SK-N-SH treated with all-trans-retinoic acid at 6 μM for 48 hours (cell line): ENCODE data around the gene HLA-G.
A peak's percentile ranks its signal among the peaks of the same experiment; 100 is the strongest.

Source experiments
- ATAC-seq: fragments of 200-7000 bp; cut with Tn5 transposase; 3 replicates; pipeline ENCODE4 v1.9.1; 2020; ENCODE audit warnings: mild to moderate bottlenecking, moderate library complexity
- ARNTL ChIP-seq: fragments of 450-650 bp; formaldehyde crosslinking; IDR thresholded peaks from 2 replicates; pipeline ENCODE4 v1.5.0; 2020; ENCODE audit warnings: low read depth, mild to moderate bottlenecking, moderate library complexity, borderline replicate concordance
- BACH2 ChIP-seq: fragments of 250-450 bp; sonication (Bioruptor Pico); IDR thresholded peaks from 2 replicates; pipeline ENCODE4 v1.9.0; 2021; ENCODE audit warnings: mild to moderate bottlenecking, borderline replicate concordance
- CREB5 ChIP-seq: fragments of 250-450 bp; sonication (Bioruptor Pico); IDR thresholded peaks from 2 replicates; pipeline ENCODE4 v1.5.1; 2020; ENCODE audit warnings: low read depth, mild to moderate bottlenecking, moderate library complexity
- ISL1 ChIP-seq: fragments of 250-450 bp; sonication (Bioruptor Pico); IDR thresholded peaks from 2 replicates; pipeline ENCODE4 v2.1.2; 2022; ENCODE audit warnings: mild to moderate bottlenecking, moderate library complexity
- OSR1 ChIP-seq: fragments of 250-450 bp; sonication (Bioruptor Pico); IDR thresholded peaks from 2 replicates; pipeline ENCODE4 v1.8.0; 2022; ENCODE audit warnings: moderate library complexity, mild to moderate bottlenecking, inconsistent platforms
- PATZ1 ChIP-seq: fragments of 250-450 bp; sonication (Bioruptor Pico); IDR thresholded peaks from 2 replicates; pipeline ENCODE4 v1.8.0; 2020; ENCODE audit warnings: mild to moderate bottlenecking, moderate library complexity, borderline replicate concordance
- RARB ChIP-seq: fragments of 250-450 bp; sonication (Bioruptor Pico); IDR thresholded peaks from 2 replicates; pipeline ENCODE4 v1.8.0; 2021; ENCODE audit warnings: mild to moderate bottlenecking, moderate library complexity
- SNAI2 ChIP-seq: fragments of 250-450 bp; sonication (Bioruptor Pico); IDR thresholded peaks from 2 replicates; pipeline ENCODE4 v1.5.0; 2020; ENCODE audit warnings: mild to moderate bottlenecking, moderate library complexity
- TCF4 ChIP-seq: fragments of 250-450 bp; sonication (Bioruptor Pico); IDR thresholded peaks from 2 replicates; pipeline ENCODE4 v1.8.0; 2021; ENCODE audit warnings: mild to moderate bottlenecking, moderate library complexity, borderline replicate concordance
- TOX ChIP-seq: fragments of 250-450 bp; sonication (Bioruptor Pico); IDR thresholded peaks from 2 replicates; pipeline ENCODE4 v1.8.0; 2021; ENCODE audit warnings: mild to moderate bottlenecking, moderate library complexity, borderline replicate concordance
- TSHZ2 ChIP-seq: fragments of 250-450 bp; sonication (Bioruptor Pico); IDR thresholded peaks from 2 replicates; pipeline ENCODE4 v1.5.0; 2020; ENCODE audit warnings: mild to moderate bottlenecking, moderate library complexity
- ZC3H10 ChIP-seq: fragments of 250-450 bp; sonication (Bioruptor Pico); IDR thresholded peaks from 2 replicates; pipeline ENCODE4 v1.5.1; 2021; ENCODE audit warnings: mild to moderate bottlenecking, moderate library complexity
- ZFP3 ChIP-seq: fragments of 250-450 bp; sonication (Bioruptor Pico); IDR thresholded peaks from 2 replicates; pipeline ENCODE4 v1.5.0; 2020; ENCODE audit warnings: mild to moderate bottlenecking, moderate library complexity
- ZFP30 ChIP-seq: fragments of 450-650 bp; formaldehyde crosslinking; IDR thresholded peaks from 2 replicates; pipeline ENCODE4 v1.5.0; 2022; ENCODE audit warnings: mild to moderate bottlenecking, moderate library complexity
- ZNF565 ChIP-seq: fragments of 450-650 bp; formaldehyde crosslinking; conservative IDR thresholded peaks from 2 replicates; pipeline ENCODE4 v1.5.0; 2020; ENCODE audit warnings: low read depth, mild to moderate bottlenecking, moderate library complexity
- ZNF8 ChIP-seq: fragments of 450-650 bp; formaldehyde crosslinking; IDR thresholded peaks from 2 replicates; pipeline ENCODE4 v1.5.0; 2020; ENCODE audit warnings: mild to moderate bottlenecking, moderate library complexity
- TF ChIP-seq, protein P1 (sequence below): fragments of 250-450 bp; sonication (Bioruptor Pico); IDR thresholded peaks from 2 replicates; pipeline ENCODE4 v1.5.1; 2021; ENCODE audit warnings: mild to moderate bottlenecking, moderate library complexity
- TF ChIP-seq, protein P2 (sequence below): fragments of 250-450 bp; sonication (Bioruptor Pico); IDR thresholded peaks from 2 replicates; pipeline ENCODE4 v1.8.0; 2021; ENCODE audit warnings: low read depth, mild to moderate bottlenecking, moderate library complexity, borderline replicate concordance

The HLA-G gene

DNA sequence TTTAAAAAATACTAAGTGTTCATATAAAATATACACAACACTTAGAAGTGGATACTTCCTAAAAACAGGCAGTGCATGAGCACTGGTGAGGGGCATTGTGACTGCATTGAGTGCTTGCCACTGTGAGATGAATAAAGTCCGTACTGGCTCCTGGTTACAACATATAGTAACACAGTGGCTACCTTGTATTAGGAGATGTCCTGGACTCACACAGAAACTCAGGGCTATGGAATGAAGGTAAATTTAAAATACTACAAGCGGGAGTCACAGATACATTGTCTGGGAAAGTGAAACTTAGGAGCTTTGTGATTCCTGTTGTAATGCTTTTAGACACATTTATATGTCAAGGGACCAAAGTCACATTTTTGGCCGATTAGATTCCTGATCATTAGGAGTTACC is 36.5 kb upstream of the HLA-G start:
- TF ChIP-seq PATZ1 (CRISPR knock-in tag) (no peak), ZFP30 (no peak), RARB (CRISPR knock-in tag) (no peak), OSR1 (CRISPR knock-in tag) (no peak)
- TF ChIP-seq, protein P1, sequence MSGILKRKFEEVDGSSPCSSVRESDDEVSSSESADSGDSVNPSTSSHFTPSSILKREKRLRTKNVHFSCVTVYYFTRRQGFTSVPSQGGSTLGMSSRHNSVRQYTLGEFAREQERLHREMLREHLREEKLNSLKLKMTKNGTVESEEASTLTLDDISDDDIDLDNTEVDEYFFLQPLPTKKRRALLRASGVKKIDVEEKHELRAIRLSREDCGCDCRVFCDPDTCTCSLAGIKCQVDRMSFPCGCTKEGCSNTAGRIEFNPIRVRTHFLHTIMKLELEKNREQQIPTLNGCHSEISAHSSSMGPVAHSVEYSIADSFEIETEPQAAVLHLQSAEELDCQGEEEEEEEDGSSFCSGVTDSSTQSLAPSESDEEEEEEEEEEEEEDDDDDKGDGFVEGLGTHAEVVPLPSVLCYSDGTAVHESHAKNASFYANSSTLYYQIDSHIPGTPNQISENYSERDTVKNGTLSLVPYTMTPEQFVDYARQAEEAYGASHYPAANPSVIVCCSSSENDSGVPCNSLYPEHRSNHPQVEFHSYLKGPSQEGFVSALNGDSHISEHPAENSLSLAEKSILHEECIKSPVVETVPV (CRISPR knock-in tag): no peak
- ATAC-seq: no peak

GRCh38 chr6:29791786-29792122 is 35.9 kb upstream of the HLA-G start:
- TF ChIP-seq ARNTL (no peak), ZNF565 (CRISPR knock-in tag) (no peak), TSHZ2 (CRISPR knock-in tag) (no peak), ISL1 (no peak), ZC3H10 (CRISPR knock-in tag) (no peak)
- TF ChIP-seq, protein P2, sequence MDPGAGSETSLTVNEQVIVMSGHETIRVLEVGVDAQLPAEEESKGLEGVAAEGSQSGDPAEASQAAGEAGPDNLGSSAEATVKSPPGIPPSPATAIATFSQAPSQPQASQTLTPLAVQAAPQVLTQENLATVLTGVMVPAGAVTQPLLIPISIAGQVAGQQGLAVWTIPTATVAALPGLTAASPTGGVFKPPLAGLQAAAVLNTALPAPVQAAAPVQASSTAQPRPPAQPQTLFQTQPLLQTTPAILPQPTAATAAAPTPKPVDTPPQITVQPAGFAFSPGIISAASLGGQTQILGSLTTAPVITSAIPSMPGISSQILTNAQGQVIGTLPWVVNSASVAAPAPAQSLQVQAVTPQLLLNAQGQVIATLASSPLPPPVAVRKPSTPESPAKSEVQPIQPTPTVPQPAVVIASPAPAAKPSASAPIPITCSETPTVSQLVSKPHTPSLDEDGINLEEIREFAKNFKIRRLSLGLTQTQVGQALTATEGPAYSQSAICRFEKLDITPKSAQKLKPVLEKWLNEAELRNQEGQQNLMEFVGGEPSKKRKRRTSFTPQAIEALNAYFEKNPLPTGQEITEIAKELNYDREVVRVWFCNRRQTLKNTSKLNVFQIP (CRISPR knock-in tag): no peak
- no peak; the same call in 2 of the 3 replicates for ATAC-seq

DNA sequence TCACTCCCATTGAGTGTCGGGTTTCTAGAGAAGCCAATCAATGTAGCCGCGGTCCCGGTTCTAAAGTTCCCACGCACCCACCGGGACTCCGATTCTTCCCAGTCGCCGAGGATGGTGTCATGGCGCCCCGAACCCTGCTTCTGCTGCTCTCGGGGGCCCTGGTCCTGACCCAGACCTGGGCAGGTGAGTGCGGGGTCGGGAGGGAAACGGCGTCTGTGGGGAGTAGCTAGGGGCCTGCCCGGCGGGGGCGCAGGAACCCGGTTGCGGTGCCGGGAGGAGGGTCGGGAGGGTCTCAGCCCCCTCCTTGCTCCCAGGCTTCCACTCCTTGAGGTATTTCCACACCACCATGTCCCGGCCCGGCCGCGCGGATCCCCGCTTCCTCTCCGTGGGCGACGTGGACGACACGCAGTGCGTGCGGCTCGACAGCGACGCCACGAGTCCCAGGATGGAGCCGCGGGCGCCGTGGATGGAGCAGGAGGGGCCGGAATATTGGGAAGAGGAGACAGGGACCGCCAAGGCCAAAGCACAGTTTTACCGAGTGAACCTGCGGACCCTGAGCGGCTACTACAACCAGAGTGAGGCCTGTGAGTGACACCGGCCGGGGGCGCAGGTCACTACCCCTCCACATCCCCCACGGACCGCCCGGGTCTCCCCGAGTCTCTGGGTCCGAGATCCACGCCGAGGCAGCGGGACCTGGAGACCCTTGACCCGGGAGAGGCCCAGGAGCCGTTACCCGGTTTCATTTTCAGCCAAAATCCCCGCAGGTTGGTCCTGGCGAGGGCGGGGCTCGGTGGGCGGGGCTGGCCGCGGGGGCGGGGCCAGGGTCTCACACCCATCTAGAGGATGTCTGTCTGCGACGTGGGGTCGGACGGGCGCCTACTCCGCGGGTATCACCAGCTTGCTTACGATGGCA is 35.2 kb upstream of the HLA-G start:
- TF ChIP-seq SNAI2 (no peak), BACH2 (CRISPR knock-in tag) (no peak), ZFP3 (CRISPR knock-in tag) (no peak), OSR1 (CRISPR knock-in tag) (no peak), CREB5 (CRISPR knock-in tag) (no peak), TOX (CRISPR knock-in tag) (no peak), RARB (CRISPR knock-in tag) (no peak), TCF4 (no peak), ZNF8 (CRISPR knock-in tag) (no peak), PATZ1 (CRISPR knock-in tag) (no peak)
- TF ChIP-seq, protein P2 (CRISPR knock-in tag): no peak
- peak; percentile 60 for ATAC-seq
